Stomach (tissue), 9 donors: ENCODE results near the gene CDH16. TPM values are rescaled to one million over a fixed set of nuclear protein-coding genes. Genes with fewer than 3 reads are reported as not detected.

Experiments
- DNase-seq, 2 donors: peaks; one replicate each; pipeline versions ENCODE4 v3.0.0 to v3.0.0-alpha.2; 2013 to 2019
- H3K27ac ChIP-seq, 5 donors: fragments of 200-600 bp in 4 of 5; sonication (generic) in 4 of 5; one replicate each; pipeline ENCODE4 v1.5.1; 2013 to 2019; ENCODE audit warnings: mild to moderate bottlenecking in 1 of 5, moderate library complexity in 1 of 5
- H3K27me3 ChIP-seq, 3 donors: fragments of 200-600 bp; sonication (generic); one replicate each; pipeline ENCODE4 v1.5.1; 2017 to 2019; ENCODE audit warnings: mixed run types in 1 of 3
- H3K36me3 ChIP-seq, 4 donors: fragments of 200-600 bp; sonication (generic); 1 replicate in 3 of 4; 2 replicates in 1 of 4; pipeline ENCODE4 v1.5.1; 2016 to 2019
- H3K4me1 ChIP-seq, 4 donors: fragments of 200-600 bp; sonication (generic); one replicate each; pipeline ENCODE4 v1.5.1; 2016 to 2019
- H3K4me3 ChIP-seq, 4 donors: fragments of 200-600 bp; sonication (generic) in 3 of 4; one replicate each; pipeline ENCODE4 v1.5.1; 2016 to 2019; ENCODE audit warnings: mild to moderate bottlenecking in 1 of 4
- H3K9me3 ChIP-seq, 4 donors: fragments of 200-600 bp; sonication (generic); one replicate each; pipeline ENCODE4 v1.5.1; 2016 to 2019
- EP300 ChIP-seq: sonication (generic); formaldehyde crosslinking; IDR thresholded peaks from one replicate; pipeline ENCODE4 v1.6.1; 2017; ENCODE audit warnings: antibody characterized with exemption
- POLR2A ChIP-seq, 4 donors: fragments of 450-650 bp; IDR thresholded peaks; one replicate each; pipeline ENCODE4 v1.6.1; 2016; ENCODE audit warnings: antibody characterized with exemption in 4 of 4, control low read depth in 2 of 4, mild to moderate bottlenecking in 1 of 4, moderate library complexity in 1 of 4
- POLR2AphosphoS5 ChIP-seq, 3 donors: sonication (generic); formaldehyde crosslinking; IDR thresholded peaks; one replicate each; pipeline ENCODE4 v1.6.1; 2016; ENCODE audit warnings: antibody characterized with exemption in 3 of 3
- WGBS, 5 donors: extraction: QIAGEN DNeasy Blood & Tissue Kit in 3 of 5; methylation state at CpG; one replicate each; pipeline versions ENCODE4 v1.1.5 to v1.1.7; 2013 to 2018; 5-methylcytosine and 5-hydroxymethylcytosine counted together
- intact Hi-C: fragments of 100-400 bp; cut with DNase I; formaldehyde crosslinking; loops from one replicate; pipeline ENCODE4 v1.15.1; 2023; ENCODE audit warnings: low total_unique reads
- polyA plus RNA-seq, 3 donors: library from polyadenylated mRNA; stranded (reverse); fragments of 200-250 nt; gene quantifications; one replicate each; pipeline ENCODE4 v1.2.3, GENCODE V29; 2013
- total RNA-seq, 5 donors: library from RNA; depleted of rRNA; stranded (reverse); fragments of >200 nt; gene quantifications; one replicate each; pipeline versions ENCODE4 v1.1.0 to v1.2.3, GENCODE V29; 2014 to 2016
- TF ChIP-seq, protein P1 (sequence below), 7 experiments: fragments of 450-650 bp in 4 of 7; fragments of 200-600 bp in 3 of 7; sonication (generic) in 3 of 7; IDR thresholded peaks; one replicate each; pipeline ENCODE4 v1.5.1; 2016 to 2019; ENCODE audit warnings: antibody characterized with exemption in 7 of 7, control low read depth in 2 of 7, mild to moderate bottlenecking in 1 of 7
- donor health status: healthy with polysubstance abuse.
- donor health status: Bipolar disorder and iron deficiency.
- donor health status: healthy.

Gene CDH16
- total and polyA plus RNA-seq, 8 donors = 0.14 to 2.3 (median 1.1) TPM; not detected in 5

DNA sequence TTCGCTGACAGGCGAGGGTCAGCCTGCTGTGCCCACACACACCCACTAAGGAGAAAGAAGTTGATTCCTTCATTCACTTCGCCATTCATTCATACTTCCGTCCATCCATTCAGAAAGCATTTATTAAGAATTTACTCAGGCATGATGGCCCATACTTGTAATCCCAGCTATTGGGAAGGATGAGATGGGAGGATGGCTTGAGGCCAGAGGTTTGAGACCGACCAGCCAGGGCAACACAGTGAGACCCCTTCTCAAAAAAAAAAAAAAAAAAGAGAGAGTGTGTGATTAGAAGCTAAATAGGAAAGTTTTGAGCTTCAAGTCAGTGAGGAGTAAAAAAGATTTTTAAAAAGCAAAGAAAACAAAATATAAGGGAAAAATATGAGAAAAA, 25.4 kb upstream of the CDH16 start:
- DNase-seq = no peak
- peaks cover 41 to 57% (median 51%) of the 10 kb centered on the region in 4 donors for H3K36me3 ChIP-seq
- H3K9me3 ChIP-seq = no peaks in the 10 kb centered on the region
- peaks cover 8 to 20% (median 17%) of the 10 kb centered on the region in 4 donors for H3K4me1 ChIP-seq
- H3K4me3 ChIP-seq = no peak overlapping the region
- 84 to 90% (median 85%) methylated on average over 5 of the region's 5 CpGs for WGBS, 5 donors
- intact Hi-C loops = no loop called here
- TF ChIP-seq EP300 (no peak), POLR2AphosphoS5 (IDR thresholded peaks at IDR 0.05) (no peak), POLR2A (IDR thresholded peaks at IDR 0.05) (no peak)
- TF ChIP-seq, protein P1, sequence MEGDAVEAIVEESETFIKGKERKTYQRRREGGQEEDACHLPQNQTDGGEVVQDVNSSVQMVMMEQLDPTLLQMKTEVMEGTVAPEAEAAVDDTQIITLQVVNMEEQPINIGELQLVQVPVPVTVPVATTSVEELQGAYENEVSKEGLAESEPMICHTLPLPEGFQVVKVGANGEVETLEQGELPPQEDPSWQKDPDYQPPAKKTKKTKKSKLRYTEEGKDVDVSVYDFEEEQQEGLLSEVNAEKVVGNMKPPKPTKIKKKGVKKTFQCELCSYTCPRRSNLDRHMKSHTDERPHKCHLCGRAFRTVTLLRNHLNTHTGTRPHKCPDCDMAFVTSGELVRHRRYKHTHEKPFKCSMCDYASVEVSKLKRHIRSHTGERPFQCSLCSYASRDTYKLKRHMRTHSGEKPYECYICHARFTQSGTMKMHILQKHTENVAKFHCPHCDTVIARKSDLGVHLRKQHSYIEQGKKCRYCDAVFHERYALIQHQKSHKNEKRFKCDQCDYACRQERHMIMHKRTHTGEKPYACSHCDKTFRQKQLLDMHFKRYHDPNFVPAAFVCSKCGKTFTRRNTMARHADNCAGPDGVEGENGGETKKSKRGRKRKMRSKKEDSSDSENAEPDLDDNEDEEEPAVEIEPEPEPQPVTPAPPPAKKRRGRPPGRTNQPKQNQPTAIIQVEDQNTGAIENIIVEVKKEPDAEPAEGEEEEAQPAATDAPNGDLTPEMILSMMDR (IDR thresholded peaks at IDR 0.05) = no peak
- H3K27ac ChIP-seq = no peak overlapping the region
- peaks cover 0 to 9% (median 9%) of the 10 kb centered on the region in 3 donors for H3K27me3 ChIP-seq

DNA sequence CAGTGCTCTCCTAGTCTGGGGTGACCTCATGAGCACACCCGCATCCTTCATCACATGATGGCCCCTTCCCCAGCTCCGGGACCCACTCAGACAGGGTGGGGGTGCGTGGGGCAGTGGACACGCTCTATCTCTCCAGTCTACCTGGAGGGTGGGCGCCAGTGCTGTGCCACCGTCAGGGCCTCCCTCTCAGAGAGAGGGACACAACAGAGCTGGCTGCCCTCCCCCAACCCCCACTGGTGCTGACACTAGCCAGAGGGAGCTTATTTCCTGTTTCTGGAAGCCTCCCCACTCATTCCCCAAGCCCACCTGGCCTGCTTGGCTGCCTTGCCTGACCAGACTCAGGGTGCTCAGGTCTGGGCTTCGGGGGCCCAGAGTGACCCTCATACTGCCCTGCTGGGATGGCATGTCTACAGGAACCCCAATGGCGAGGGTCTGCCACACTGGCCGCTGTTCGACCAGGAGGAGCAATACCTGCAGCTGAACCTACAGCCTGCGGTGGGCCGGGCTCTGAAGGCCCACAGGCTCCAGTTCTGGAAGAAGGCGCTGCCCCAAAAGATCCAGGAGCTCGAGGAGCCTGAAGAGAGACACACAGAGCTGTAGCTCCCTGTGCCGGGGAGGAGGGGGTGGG, 24.9 kb upstream of the CDH16 start:
- Histone ChIP-seq H3K9me3 (no peaks in the 10 kb centered on the region), H3K4me3 (no peak overlapping the region), H3K36me3 (peaks cover 41 to 62% (median 56%) of the 10 kb centered on the region in 4 donors), H3K27me3 (peaks cover 0 to 4% (median 4%) of the 10 kb centered on the region in 3 donors), H3K4me1 (peaks cover 2 to 15% (median 12%) of the 10 kb centered on the region in 4 donors), H3K27ac (no peak overlapping the region)
- WGBS, 5 donors = 89 to 94% (median 92%) methylated on average over 10 to 15 of the region's 15 CpGs
- DNase-seq = no peak
- intact Hi-C loops = no loop called here
- TF ChIP-seq EP300 = no peak
- TF ChIP-seq POLR2A (IDR thresholded peaks at IDR 0.05) = no peak
- no peak for TF ChIP-seq POLR2AphosphoS5 (IDR thresholded peaks at IDR 0.05)
- TF ChIP-seq, protein P1 (IDR thresholded peaks at IDR 0.05) = no peak

DNA sequence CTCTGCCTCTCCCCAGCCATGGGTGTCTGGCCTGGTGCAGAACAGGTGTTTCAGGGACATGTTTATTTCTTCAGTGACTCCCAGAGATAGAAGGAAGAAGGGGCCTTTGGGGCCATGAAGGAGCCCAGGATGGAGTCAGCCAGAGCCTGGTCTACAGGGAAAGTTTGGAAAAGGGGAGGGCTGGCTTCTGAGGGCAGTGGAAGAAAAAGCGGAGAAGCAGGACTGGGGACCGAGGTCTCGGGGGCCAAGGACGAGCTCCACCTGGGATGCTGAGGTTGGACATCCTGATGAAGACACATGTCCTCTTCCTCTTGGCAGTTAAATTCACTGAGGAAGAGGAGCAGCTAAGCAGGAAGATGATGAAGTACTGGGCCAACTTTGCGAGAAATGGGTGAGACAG, 24.3 kb upstream of the CDH16 start:
- H3K27me3 ChIP-seq = no peaks in the 10 kb centered on the region
- intact Hi-C loops = no loop called here
- H3K4me3 ChIP-seq = no peak overlapping the region
- H3K9me3 ChIP-seq = no peaks in the 10 kb centered on the region
- no peak for DNase-seq
- WGBS, 5 donors = 74 to 94% (median 88%) methylated on average over 5 of the region's 5 CpGs
- H3K27ac ChIP-seq = no peak overlapping the region
- H3K4me1 ChIP-seq = peaks cover 0 to 15% (median 8%) of the 10 kb centered on the region in 4 donors
- peaks cover 41 to 67% (median 61%) of the 10 kb centered on the region in 4 donors for H3K36me3 ChIP-seq
- no peak for TF ChIP-seq POLR2AphosphoS5 (IDR thresholded peaks at IDR 0.05)
- TF ChIP-seq POLR2A (IDR thresholded peaks at IDR 0.05) = no peak
- no peak for TF ChIP-seq EP300
- TF ChIP-seq, protein P1 (IDR thresholded peaks at IDR 0.05) = no peak

DNA sequence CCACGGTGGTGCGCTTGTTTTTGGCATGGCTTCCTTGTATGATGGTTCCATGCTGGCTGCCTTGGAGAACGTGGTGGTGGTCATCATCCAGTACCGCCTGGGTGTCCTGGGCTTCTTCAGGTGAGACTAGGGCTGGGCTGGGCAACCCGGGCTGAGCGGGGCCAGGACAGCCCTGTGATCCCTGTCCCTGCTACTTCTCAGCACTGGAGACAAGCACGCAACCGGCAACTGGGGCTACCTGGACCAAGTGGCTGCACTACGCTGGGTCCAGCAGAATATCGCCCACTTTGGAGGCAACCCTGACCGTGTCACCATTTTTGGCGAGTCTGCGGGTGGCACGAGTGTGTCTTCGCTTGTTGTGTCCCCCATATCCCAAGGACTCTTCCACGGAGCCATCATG, 21.6 kb upstream of the CDH16 start:
- Histone ChIP-seq H3K27me3 (no peaks in the 10 kb centered on the region), H3K4me1 (peaks cover 16 to 32% (median 28%) of the 10 kb centered on the region in 4 donors), H3K27ac (no peak overlapping the region), H3K4me3 (no peak overlapping the region), H3K36me3 (peaks cover 41 to 72% (median 69%) of the 10 kb centered on the region in 4 donors), H3K9me3 (no peaks in the 10 kb centered on the region)
- DNase-seq = no peak
- WGBS, 5 donors = 83 to 97% (median 94%) methylated on average over 7 to 16 of the region's 16 CpGs
- intact Hi-C loops = no loop called here
- TF ChIP-seq, protein P1 (IDR thresholded peaks at IDR 0.05) = no peak
- TF ChIP-seq POLR2A (IDR thresholded peaks at IDR 0.05) (no peak), POLR2AphosphoS5 (IDR thresholded peaks at IDR 0.05) (no peak), EP300 (no peak)
